ENCODE results near the gene FAM234B.

DNA sequence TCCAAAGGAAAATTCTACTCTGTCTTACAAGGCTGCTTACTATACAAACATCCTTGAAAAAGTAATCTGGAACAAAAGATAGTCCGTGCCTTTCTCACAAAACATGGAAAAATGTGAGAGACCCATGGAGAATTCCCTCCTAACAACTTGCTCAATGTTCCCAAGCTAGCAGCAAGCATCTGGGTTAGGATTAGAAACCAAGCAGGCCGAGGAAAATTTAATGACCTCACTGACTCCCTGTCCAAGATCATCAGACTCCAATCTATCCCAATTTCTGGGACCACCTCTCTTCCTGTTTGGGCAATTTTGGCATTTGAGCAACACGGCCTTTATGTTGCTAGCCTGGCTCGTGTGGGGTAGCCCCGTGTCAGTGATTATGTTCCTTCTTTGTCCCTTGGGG lies 77.4 kb downstream of the FAM234B start:
- TF ChIP-seq EZH2 (IDR thresholded peaks at IDR 0.05; ENCODE audit: borderline replicate concordance): no peak
- TF ChIP-seq, protein P1, sequence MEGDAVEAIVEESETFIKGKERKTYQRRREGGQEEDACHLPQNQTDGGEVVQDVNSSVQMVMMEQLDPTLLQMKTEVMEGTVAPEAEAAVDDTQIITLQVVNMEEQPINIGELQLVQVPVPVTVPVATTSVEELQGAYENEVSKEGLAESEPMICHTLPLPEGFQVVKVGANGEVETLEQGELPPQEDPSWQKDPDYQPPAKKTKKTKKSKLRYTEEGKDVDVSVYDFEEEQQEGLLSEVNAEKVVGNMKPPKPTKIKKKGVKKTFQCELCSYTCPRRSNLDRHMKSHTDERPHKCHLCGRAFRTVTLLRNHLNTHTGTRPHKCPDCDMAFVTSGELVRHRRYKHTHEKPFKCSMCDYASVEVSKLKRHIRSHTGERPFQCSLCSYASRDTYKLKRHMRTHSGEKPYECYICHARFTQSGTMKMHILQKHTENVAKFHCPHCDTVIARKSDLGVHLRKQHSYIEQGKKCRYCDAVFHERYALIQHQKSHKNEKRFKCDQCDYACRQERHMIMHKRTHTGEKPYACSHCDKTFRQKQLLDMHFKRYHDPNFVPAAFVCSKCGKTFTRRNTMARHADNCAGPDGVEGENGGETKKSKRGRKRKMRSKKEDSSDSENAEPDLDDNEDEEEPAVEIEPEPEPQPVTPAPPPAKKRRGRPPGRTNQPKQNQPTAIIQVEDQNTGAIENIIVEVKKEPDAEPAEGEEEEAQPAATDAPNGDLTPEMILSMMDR (IDR thresholded peaks at IDR 0.05; ENCODE audit: poor library complexity): no peak
